BLaER1 treated with 17β-estradiol and CSF1 and Interleukin-3, amounts not matched to agents 10 nM and 100 nM (cell line): ENCODE results near the gene TIMM17B.

Experiments
- H3K27ac ChIP-seq, 11 experiments: shearing (Covaris generic); formaldehyde crosslinking; 2 replicates each; pipeline ENCODE4 v1.8.1; 2022
- H3K27me3 ChIP-seq, 11 experiments: shearing (Covaris generic); formaldehyde crosslinking; 2 replicates each; pipeline ENCODE4 v1.8.1; 2022
- H3K36me3 ChIP-seq, 11 experiments: shearing (Covaris generic); formaldehyde crosslinking; 2 replicates each; pipeline ENCODE4 v1.8.1; 2022
- H3K4me1 ChIP-seq, 10 experiments: shearing (Covaris generic); formaldehyde crosslinking; 2 replicates each; pipeline ENCODE4 v1.8.1; 2022
- H3K4me2 ChIP-seq, 11 experiments: shearing (Covaris generic); formaldehyde crosslinking; 2 replicates each; pipeline ENCODE4 v1.8.1; 2022
- H3K4me3 ChIP-seq, 10 experiments: shearing (Covaris generic); formaldehyde crosslinking; 2 replicates each; pipeline ENCODE4 v1.8.1; 2022
- H3K9ac ChIP-seq, 11 experiments: shearing (Covaris generic); formaldehyde crosslinking; 2 replicates each; pipeline ENCODE4 v1.8.1; 2022
- H3K9me3 ChIP-seq, 11 experiments: shearing (Covaris generic); formaldehyde crosslinking; replicated peaks in 1 of 11; 2 replicates each; pipeline ENCODE4 v1.8.1; 2022
- H4K20me1 ChIP-seq, 11 experiments: shearing (Covaris generic); formaldehyde crosslinking; 2 replicates each; pipeline ENCODE4 v1.8.1; 2022
- Cebpa-rat ChIP-seq, 11 experiments: shearing (Covaris generic); IDR thresholded peaks; 2 replicates each; pipeline ENCODE4 v1.8.1; 2022

The TIMM17B gene

GRCh38 chrX:48924270-48924669 is 26.7 kb upstream of the TIMM17B start:
- peaks cover 17 to 41% (median 28%) of the 10 kb centered on the region in 10 experiments for H3K4me1 ChIP-seq
- H3K27me3 ChIP-seq: peaks cover 17 to 72% (median 57%) of the 10 kb centered on the region in 11 experiments; a peak in 21 of 22 replicates
- peaks cover 0 to 39% (median 20%) of the 10 kb centered on the region in 11 experiments; a peak in 14 of 22 replicates for H4K20me1 ChIP-seq
- H3K4me3 ChIP-seq: no peak overlapping the region
- no peak overlapping the region for H3K27ac ChIP-seq
- no peak for TF ChIP-seq Cebpa-rat (IDR thresholded peaks at IDR 0.05)
- H3K36me3 ChIP-seq: peaks cover 19 to 55% (median 35%) of the 10 kb centered on the region in 11 experiments; a peak in 20 of 22 replicates
- H3K9ac ChIP-seq: no peak overlapping the region
- no peaks in the 10 kb centered on the region for H3K9me3 ChIP-seq
- H3K4me2 ChIP-seq: no peak overlapping the region

GRCh38 chrX:48923771-48924170 is 26.2 kb upstream of the TIMM17B start:
- Histone ChIP-seq H3K36me3 (peaks cover 19 to 55% (median 35%) of the 10 kb centered on the region in 11 experiments; a peak in 20 of 22 replicates), H3K9me3 (peaks cover 0 to 3% (median 0%) of the 10 kb centered on the region in 11 experiments; a peak in 2 of 22 replicates), H3K9ac (no peak overlapping the region), H3K4me1 (peaks cover 18 to 41% (median 29%) of the 10 kb centered on the region in 10 experiments), H3K27ac (no peak overlapping the region), H3K4me2 (no peak overlapping the region), H3K4me3 (no peak overlapping the region), H4K20me1 (peaks cover 0 to 39% (median 20%) of the 10 kb centered on the region in 11 experiments; a peak in 14 of 22 replicates), H3K27me3 (peaks cover 17 to 72% (median 57%) of the 10 kb centered on the region in 11 experiments; a peak in 21 of 22 replicates)
- TF ChIP-seq Cebpa-rat (IDR thresholded peaks at IDR 0.05): no peak

DNA sequence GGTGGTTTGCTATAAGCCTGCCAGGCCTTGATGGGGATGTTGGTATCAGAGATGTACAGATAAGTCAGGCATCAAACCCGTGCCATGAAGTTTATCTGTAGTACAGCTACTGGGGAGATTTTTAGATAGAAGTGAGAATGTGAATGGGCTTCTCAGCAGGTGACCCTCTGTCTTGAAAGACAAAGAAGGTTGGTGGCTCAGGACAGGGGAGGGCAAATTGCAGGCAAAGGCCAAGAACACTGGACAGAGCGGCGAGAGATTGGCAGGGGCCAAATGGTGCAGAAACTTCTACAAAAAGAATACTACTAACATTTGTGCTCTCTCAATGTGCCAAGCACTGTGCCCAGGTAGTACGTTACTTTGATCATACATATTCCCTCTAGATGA is 23.1 kb upstream of the TIMM17B start:
- no peak for TF ChIP-seq Cebpa-rat (IDR thresholded peaks at IDR 0.05)
- Histone ChIP-seq H3K4me1 (peaks cover 24 to 41% (median 32%) of the 10 kb centered on the region in 10 experiments), H3K9ac (peak overlapping the region in 2 of 11 experiments; percentile 0 to 25; a peak in 2 of 22 replicates), H4K20me1 (peaks cover 18 to 52% (median 28%) of the 10 kb centered on the region in 11 experiments; a peak in 20 of 22 replicates), H3K36me3 (peaks cover 14 to 45% (median 28%) of the 10 kb centered on the region in 11 experiments; a peak in 21 of 22 replicates), H3K4me2 (peak overlapping the region in 10 of 11 experiments; percentile 66 to 87 (median 77); a peak in 16 of 22 replicates), H3K27ac (peak overlapping the region in 1 of 11 experiments; percentile 27; a peak in 1 of 22 replicates), H3K27me3 (peaks cover 14 to 55% (median 41%) of the 10 kb centered on the region in 11 experiments; a peak in 21 of 22 replicates), H3K4me3 (no peak overlapping the region), H3K9me3 (peaks cover 0 to 7% (median 0%) of the 10 kb centered on the region in 11 experiments; a peak in 3 of 22 replicates)

GRCh38 chrX:48919947-48920717 is 22.6 kb upstream of the TIMM17B start:
- Histone ChIP-seq H3K9me3 (peaks cover 0 to 7% (median 0%) of the 10 kb centered on the region in 11 experiments; a peak in 3 of 22 replicates), H3K27ac (peak overlapping the region in 6 of 11 experiments; percentile 23 to 85 (median 79); a peak in 8 of 22 replicates), H3K27me3 (peaks cover 17 to 57% (median 43%) of the 10 kb centered on the region in 11 experiments; a peak in 21 of 22 replicates), H3K9ac (peak overlapping the region in 7 of 11 experiments; percentile 45 to 89 (median 76); a peak in 11 of 22 replicates), H3K4me2 (peak overlapping the region; percentile 58 to 87 (median 76)), H3K4me3 (peak overlapping the region in 3 of 10 experiments; percentile 74 to 76 (median 75); a peak in 4 of 20 replicates), H3K4me1 (peaks cover 24 to 44% (median 34%) of the 10 kb centered on the region in 10 experiments), H4K20me1 (peaks cover 23 to 58% (median 34%) of the 10 kb centered on the region in 11 experiments; a peak in 21 of 22 replicates), H3K36me3 (peaks cover 15 to 45% (median 31%) of the 10 kb centered on the region in 11 experiments; a peak in 21 of 22 replicates)
- no peak for TF ChIP-seq Cebpa-rat (IDR thresholded peaks at IDR 0.05)

GRCh38 chrX:48919360-48919841 is 21.8 kb upstream of the TIMM17B start:
- peak overlapping the region; percentile 34 to 89 (median 74); a peak in 19 of 22 replicates for H3K9ac ChIP-seq
- peak overlapping the region; percentile 52 to 85 (median 76) for H3K4me3 ChIP-seq
- H4K20me1 ChIP-seq: peaks cover 28 to 64% (median 42%) of the 10 kb centered on the region in 11 experiments; a peak in 21 of 22 replicates
- peak overlapping the region; percentile 58 to 87 (median 76) for H3K4me2 ChIP-seq
- peaks cover 24 to 50% (median 34%) of the 10 kb centered on the region in 10 experiments for H3K4me1 ChIP-seq
- H3K9me3 ChIP-seq: peaks cover 0 to 7% (median 0%) of the 10 kb centered on the region in 11 experiments; a peak in 3 of 22 replicates
- TF ChIP-seq Cebpa-rat (IDR thresholded peaks at IDR 0.05): no peak
- H3K36me3 ChIP-seq: peaks cover 16 to 47% (median 35%) of the 10 kb centered on the region in 11 experiments
- H3K27ac ChIP-seq: peak overlapping the region in 9 of 11 experiments; percentile 14 to 85 (median 69); a peak in 16 of 22 replicates
- H3K27me3 ChIP-seq: peaks cover 25 to 62% (median 49%) of the 10 kb centered on the region in 11 experiments; a peak in 21 of 22 replicates

- Histone ChIP-seq H3K27ac (peak within 1 kb of the TSS; percentile 70 to 89 (median 83)), H3K9me3 (peaks cover 0 to 7% (median 0%) of the 10 kb centered on the region in 11 experiments; a peak in 3 of 22 replicates), H3K36me3 (peaks cover 18 to 47% (median 35%) of the 10 kb centered on the region in 11 experiments), H4K20me1 (peaks cover 32 to 64% (median 46%) of the 10 kb centered on the region in 11 experiments; a peak in 21 of 22 replicates), H3K27me3 (peaks cover 28 to 62% (median 49%) of the 10 kb centered on the region in 11 experiments; a peak in 21 of 22 replicates), H3K9ac (peak within 1 kb of the TSS; percentile 83 to 91 (median 86)), H3K4me1 (peaks cover 24 to 56% (median 34%) of the 10 kb centered on the region in 10 experiments), H3K4me3 (peak within 1 kb of the TSS; percentile 70 to 85 (median 76)), H3K4me2 (peak within 1 kb of the TSS; percentile 66 to 90 (median 81))
- TF ChIP-seq Cebpa-rat (IDR thresholded peaks at IDR 0.05): no peak
Measured at GRCh38 chrX:48918643-48919340, 21.2 kb upstream of the TIMM17B start, which contains the start of gene PIM2. Gene PIM2 (minus strand): TSS chrX:48919024. CDS start chrX:48918834, 190 bp downstream.

GRCh38 chrX:48918301-48918642 is 20.7 kb upstream of the TIMM17B start:
- peak overlapping the region; percentile 70 to 89 (median 83) for H3K27ac ChIP-seq
- H3K4me2 ChIP-seq: peak overlapping the region; percentile 13 to 90 (median 81); a peak in 20 of 22 replicates
- H3K4me3 ChIP-seq: peak overlapping the region; percentile 70 to 85 (median 76)
- H3K27me3 ChIP-seq: peaks cover 30 to 62% (median 49%) of the 10 kb centered on the region in 11 experiments; a peak in 21 of 22 replicates
- peak overlapping the region; percentile 83 to 91 (median 86) for H3K9ac ChIP-seq
- peaks cover 30 to 68% (median 48%) of the 10 kb centered on the region in 11 experiments; a peak in 21 of 22 replicates for H4K20me1 ChIP-seq
- peaks cover 24 to 61% (median 34%) of the 10 kb centered on the region in 10 experiments for H3K4me1 ChIP-seq
- peaks cover 0 to 7% (median 0%) of the 10 kb centered on the region in 11 experiments; a peak in 3 of 22 replicates for H3K9me3 ChIP-seq
- TF ChIP-seq Cebpa-rat (IDR thresholded peaks at IDR 0.05): no peak
- H3K36me3 ChIP-seq: peaks cover 18 to 47% (median 35%) of the 10 kb centered on the region in 11 experiments
